Activated CD4-positive, alpha-beta T cell treated with anti-CD3 and anti-CD28 coated beads, Interleukin-2, amount 10 ng/mL, durations not matched to agents 7 days and 5 days (primary cell): Measurements from ENCODE around the gene COL23A1. TPM values are rescaled to one million over a fixed set of nuclear protein-coding genes. Genes with fewer than 3 reads are reported as not detected.
A peak's percentile ranks its signal among the peaks of the same experiment; 100 is the strongest.

Experiments
- CTCF ChIA-PET: fragments of 350-600 bp; sonication (Branson Sonifier 250); formaldehyde crosslinking; loops from one replicate; lab custom pipeline; 2021; ENCODE audit warnings: antibody characterized with exemption; lab: Charles Lee
- POLR2A ChIA-PET: fragments of 350-600 bp; sonication (Branson Sonifier 250); formaldehyde crosslinking; loops from one replicate; lab custom pipeline; 2021; ENCODE audit warnings: antibody characterized with exemption; lab: Charles Lee
- DNase-seq: peaks from one replicate; pipeline ENCODE4 v3.0.0-alpha.2; 2020
- H3K27ac Mint-ChIP-seq: one replicate; pipeline ENCODE4 v1.8.0; 2021; ENCODE audit warnings: mild to moderate bottlenecking, moderate library complexity, mixed read lengths
- H3K27me3 Mint-ChIP-seq: one replicate; pipeline ENCODE4 v1.8.0; 2021; ENCODE audit warnings: mixed read lengths
- H3K36me3 Mint-ChIP-seq: one replicate; pipeline ENCODE4 v1.8.0; 2021; ENCODE audit warnings: low read depth, mixed read lengths
- H3K4me1 Mint-ChIP-seq: one replicate; pipeline ENCODE4 v1.8.0; 2021; ENCODE audit warnings: mixed read lengths
- H3K4me3 Mint-ChIP-seq: one replicate; pipeline ENCODE4 v1.8.0; 2021; ENCODE audit warnings: mild to moderate bottlenecking, moderate library complexity, mixed read lengths
- H3K9me3 Mint-ChIP-seq: one replicate; pipeline ENCODE4 v1.8.0; 2021; ENCODE audit warnings: mixed read lengths
- total RNA-seq, 2 experiments: library from RNA; stranded (reverse); gene quantifications; one replicate each; pipeline ENCODE4 v1.2.3, GENCODE V29; 2021

The COL23A1 gene
- total RNA-seq, 2 experiments from 2014 or later: 0.27 TPM; not detected in 1

DNA sequence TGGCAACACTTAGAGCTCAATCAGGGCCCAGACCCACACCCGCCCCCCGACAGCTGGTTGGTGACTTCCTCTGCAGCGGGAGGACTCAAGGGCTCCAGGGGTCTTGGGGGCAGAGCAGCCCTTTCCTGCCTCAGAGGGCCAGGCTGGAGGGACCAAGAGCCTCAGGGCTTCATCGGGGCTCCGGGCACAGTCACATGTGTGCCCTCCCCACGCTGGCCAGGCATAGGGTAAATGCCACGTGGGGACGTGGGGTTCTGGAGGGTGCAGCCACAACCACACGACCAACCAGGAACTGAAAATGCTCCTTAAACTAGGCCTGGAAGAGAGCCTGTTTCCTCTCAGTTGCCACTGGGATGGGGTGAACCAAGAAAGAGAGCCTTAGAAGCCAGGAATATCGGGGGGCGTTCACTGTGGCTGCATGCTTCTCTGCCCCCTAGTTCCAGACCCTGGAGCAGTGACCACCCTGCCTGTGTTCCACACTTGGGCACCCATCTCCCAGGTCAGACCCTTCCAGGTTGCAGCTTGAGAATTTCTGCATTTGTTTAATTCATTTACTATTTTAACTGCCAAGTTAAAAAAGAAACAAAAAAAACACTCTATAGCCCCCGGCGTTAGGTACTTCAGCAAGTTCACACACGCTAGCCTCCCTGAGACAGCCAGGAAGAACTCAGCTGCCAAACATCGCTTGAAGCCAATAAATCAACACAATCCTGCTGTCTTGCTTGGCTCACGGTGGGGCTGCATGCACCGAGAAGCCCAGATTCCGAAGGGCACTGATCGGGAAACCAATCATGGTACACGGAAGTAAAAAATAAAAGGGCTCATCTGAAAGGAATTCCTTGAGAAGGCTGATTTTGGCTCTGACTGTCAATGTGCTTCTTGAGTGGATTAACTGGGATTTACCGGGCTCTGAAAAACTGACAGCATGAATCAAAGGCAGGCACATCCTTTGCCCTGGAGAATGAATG, 301.5 kb downstream of the COL23A1 start:
- Mint-ChIP-seq H3K4me3 (no peak overlapping the region), H3K27me3 (no peaks in the 10 kb centered on the region), H3K36me3 (no peaks in the 10 kb centered on the region), H3K27ac (no peak overlapping the region), H3K9me3 (peaks cover 5% of the 10 kb centered on the region), H3K4me1 (no peaks in the 10 kb centered on the region)
- no peak for DNase-seq
- ChIA-PET POLR2A (no interaction called here), CTCF (no interaction called here)

DNA sequence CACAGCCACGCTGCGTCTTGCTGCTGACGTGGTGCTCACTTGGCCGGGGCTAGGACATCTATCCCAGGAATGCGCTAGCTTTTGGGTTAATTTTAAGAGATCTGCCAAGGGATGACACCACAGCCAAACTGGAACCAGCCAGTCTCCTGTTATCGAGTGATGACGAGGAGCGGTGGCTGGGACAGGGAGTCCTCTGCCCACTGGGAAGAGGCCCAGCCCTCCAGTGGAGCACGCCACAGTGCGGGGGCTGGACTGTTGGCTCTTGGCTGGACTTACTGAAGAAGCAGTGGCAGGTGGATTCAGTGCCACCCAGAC, 302.4 kb downstream of the COL23A1 start:
- Mint-ChIP-seq H3K36me3 (no peaks in the 10 kb centered on the region), H3K27me3 (peaks cover 5% of the 10 kb centered on the region), H3K27ac (no peak overlapping the region), H3K4me3 (no peak overlapping the region), H3K9me3 (peaks cover 11% of the 10 kb centered on the region), H3K4me1 (no peaks in the 10 kb centered on the region)
- ChIA-PET POLR2A (no interaction called here), CTCF (no interaction called here)
- DNase-seq: no peak

DNA sequence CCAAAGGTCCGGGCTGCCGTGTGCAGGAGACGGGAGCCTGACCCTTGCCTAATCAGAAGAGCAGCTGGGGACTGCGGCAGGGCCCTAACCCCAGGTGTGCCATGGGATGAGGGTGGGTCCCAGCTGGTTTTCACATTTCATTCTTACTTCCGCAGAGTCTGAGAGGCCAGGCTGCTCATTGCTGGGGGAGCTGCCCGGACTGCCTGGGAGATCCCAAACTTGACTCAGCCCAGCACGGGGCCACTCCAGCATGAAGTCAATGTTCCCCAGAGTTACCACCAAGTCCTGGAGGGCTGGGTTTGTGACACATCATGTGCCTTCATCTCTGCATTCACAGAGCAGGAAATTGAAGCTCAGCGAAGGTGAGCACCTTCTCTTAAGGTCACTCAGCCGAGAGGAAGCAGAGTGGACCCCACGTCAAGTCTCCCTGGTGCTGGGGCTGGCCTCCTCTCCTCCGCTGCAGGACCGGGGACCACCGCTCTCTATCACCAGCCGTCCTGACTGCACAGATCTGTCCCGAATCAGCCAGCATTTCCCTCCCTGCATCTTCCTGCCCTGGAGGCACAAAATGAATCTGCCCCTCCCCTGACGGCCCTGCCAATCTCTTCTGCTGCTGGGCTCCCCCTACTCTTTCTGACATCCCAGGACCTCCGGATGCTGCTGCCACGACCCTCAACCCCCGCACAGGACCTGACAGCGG, 303.0 kb downstream of the COL23A1 start:
- no peak for DNase-seq
- H3K36me3 Mint-ChIP-seq: no peaks in the 10 kb centered on the region
- CTCF ChIA-PET: interaction anchor here (0.6 kb wide), 1 partner anchor 193 kb away, joined by 3 read pairs; no protein-coding TSS in a partner anchor
- POLR2A ChIA-PET: no interaction called here
- H3K27ac Mint-ChIP-seq: no peak overlapping the region
- peaks cover 5% of the 10 kb centered on the region for H3K27me3 Mint-ChIP-seq
- H3K4me1 Mint-ChIP-seq: no peaks in the 10 kb centered on the region
- peaks cover 11% of the 10 kb centered on the region for H3K9me3 Mint-ChIP-seq
- no peak overlapping the region for H3K4me3 Mint-ChIP-seq

DNA sequence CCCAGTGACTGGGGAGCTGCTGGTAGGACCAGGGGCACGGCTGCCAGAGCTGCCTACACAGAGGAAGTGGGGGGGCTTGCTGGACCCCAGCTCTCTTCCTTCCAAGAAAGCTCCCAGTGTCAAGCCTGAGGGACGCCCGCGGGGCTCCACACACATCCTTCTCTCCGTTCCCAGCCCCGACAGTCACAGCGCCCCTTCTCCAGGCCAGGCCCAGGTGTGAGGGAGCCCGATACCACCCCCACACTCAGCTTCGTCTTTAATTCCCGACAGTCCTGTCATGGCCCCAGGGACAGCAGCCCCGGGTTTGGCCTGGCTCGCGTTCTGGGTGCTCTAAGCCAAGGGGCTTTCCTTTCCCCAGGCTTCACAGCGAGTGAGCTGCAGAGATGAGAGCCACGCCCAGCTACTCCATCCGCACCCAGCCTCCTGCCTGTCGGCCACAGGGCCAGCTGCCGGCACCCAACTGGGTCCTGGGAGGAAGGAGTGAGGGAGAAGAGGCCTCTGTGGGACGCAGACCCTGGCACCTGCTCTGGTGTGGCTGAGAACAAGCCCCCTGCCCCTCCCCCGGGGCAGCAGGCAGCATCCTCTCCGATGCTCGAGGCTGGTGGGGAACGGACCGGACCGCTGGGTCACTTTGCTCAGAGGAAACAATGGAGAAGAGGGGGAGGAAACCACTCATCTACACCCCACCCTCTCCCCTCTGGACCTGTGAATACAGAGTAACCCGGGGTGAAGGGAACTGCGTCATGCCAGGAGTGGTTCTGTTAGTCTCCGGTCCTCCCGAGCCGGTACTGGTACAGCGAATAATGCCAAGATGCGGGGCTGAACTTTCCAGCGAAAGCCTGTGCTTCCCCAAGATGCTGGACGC, 303.7 kb downstream of the COL23A1 start:
- H3K4me3 Mint-ChIP-seq: no peak overlapping the region
- DNase-seq: no peak
- H3K36me3 Mint-ChIP-seq: no peaks in the 10 kb centered on the region
- H3K4me1 Mint-ChIP-seq: no peaks in the 10 kb centered on the region
- H3K9me3 Mint-ChIP-seq: peaks cover 11% of the 10 kb centered on the region
- H3K27me3 Mint-ChIP-seq: peaks cover 5% of the 10 kb centered on the region
- no peak overlapping the region for H3K27ac Mint-ChIP-seq
- ChIA-PET POLR2A (no interaction called here), CTCF (interaction anchor here (1.2 kb wide), 1 partner anchor 10 kb away, joined by 5 read pairs; no protein-coding TSS in a partner anchor)

DNA sequence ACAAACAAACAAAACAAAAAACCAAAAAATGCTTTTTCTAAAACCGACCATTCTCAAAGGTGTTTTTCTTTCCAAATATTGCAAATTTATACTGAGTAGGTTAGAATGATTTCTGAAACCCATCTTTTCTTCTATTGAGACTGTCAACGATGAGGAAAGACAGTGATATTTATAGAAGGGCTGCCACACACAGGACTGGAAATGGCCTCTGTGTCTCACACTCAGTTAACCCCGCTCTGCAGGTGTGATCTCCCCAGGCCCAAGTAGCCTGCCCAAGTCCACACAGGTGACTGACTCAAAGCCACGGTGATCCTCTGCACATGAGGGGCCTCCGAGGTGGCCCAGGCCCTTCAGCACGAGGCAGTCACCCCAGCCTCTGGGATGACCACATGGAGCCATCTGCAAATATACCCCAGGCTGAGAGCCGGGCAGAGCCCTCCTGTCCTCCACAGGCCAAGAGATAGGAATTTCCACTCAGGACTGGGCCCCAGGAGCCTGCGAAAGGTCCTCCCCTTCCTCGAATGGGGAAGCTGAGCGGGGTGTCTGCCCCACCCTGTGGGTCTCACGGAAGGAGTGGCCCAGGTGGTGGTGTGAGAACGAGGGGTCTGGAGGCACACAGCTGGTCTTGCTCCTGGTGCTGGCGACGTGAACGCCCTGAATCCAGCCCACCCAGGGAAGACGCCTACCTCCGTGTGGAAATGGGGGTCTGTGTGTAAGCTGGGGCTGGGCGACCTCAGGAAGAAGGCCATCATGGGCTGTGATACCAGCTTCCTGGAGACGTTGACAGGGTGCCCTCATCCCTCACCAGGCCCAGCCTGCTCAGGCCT, 304.6 kb downstream of the COL23A1 start:
- Mint-ChIP-seq H3K36me3 (no peaks in the 10 kb centered on the region), H3K27me3 (peaks cover 5% of the 10 kb centered on the region), H3K4me1 (no peaks in the 10 kb centered on the region), H3K9me3 (peaks cover 11% of the 10 kb centered on the region), H3K4me3 (no peak overlapping the region), H3K27ac (no peak overlapping the region)
- ChIA-PET POLR2A (no interaction called here), CTCF (interaction anchor here (1.2 to 1.5 kb wide), 2 partner anchors 9 to 13 kb away, joined by 4 to 5 read pairs; no protein-coding TSS in a partner anchor)
- no peak for DNase-seq

DNA sequence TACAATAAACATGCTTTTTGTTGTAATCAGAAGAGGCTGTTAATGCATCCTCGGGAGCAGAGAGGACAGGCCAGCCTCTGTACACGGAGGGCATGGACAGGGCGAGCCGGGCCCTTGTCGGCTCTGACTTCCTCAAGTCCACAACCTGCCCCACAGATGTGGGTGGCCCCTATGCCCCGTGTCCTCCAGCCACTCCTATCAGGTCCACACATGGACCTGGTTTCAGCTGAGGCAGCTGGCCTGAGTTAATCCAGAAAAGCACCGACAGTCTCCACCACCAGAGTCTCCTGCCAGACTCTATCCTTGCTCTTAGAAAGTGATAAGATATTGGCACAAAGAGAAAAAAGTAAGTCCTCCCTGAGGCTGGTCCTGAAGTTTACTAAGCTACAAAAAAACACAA, 305.2 kb downstream of the COL23A1 start:
- Mint-ChIP-seq H3K36me3 (no peaks in the 10 kb centered on the region), H3K4me1 (no peaks in the 10 kb centered on the region), H3K4me3 (no peak overlapping the region), H3K9me3 (peaks cover 11% of the 10 kb centered on the region), H3K27me3 (peaks cover 5% of the 10 kb centered on the region), H3K27ac (no peak overlapping the region)
- no peak for DNase-seq
- ChIA-PET POLR2A (no interaction called here), CTCF (interaction anchor here (1.5 kb wide), 1 partner anchor 13 kb away, joined by 4 read pairs; no protein-coding TSS in a partner anchor)

DNA sequence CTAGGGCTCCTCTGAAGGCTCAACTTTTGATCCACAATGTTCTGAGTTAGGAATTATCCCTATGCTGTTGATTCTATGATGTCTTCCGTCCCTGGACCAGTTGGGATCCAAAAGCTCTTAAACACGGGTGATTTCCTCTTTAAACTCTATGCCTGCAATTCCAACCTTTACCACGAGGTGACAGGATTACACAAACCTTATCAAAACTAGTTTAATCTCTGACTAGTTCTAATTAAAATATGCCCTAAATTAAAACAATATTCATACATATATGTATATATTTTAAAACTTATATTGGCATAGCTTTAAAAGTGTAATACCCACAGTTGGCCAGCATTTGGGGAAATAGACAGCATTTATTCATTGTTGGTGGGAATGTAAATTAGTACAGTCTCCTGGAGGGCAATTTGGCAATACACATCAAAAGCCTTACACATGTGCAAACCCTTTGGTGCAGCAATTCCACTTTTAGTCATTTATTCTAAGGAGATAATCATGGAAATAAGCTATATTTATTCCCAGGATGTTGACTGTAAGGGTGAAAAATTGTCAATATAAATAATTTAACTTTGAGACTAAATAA, 306.0 kb downstream of the COL23A1 start:
- Mint-ChIP-seq H3K4me3 (no peak overlapping the region), H3K27ac (no peak overlapping the region), H3K27me3 (peaks cover 9% of the 10 kb centered on the region), H3K4me1 (peaks cover 4% of the 10 kb centered on the region), H3K9me3 (peaks cover 11% of the 10 kb centered on the region), H3K36me3 (no peaks in the 10 kb centered on the region)
- ChIA-PET CTCF (interaction anchor here (1.5 kb wide), 1 partner anchor 12 kb away, joined by 4 read pairs; no protein-coding TSS in a partner anchor), POLR2A (no interaction called here)
- peak; percentile 22 for DNase-seq

DNA sequence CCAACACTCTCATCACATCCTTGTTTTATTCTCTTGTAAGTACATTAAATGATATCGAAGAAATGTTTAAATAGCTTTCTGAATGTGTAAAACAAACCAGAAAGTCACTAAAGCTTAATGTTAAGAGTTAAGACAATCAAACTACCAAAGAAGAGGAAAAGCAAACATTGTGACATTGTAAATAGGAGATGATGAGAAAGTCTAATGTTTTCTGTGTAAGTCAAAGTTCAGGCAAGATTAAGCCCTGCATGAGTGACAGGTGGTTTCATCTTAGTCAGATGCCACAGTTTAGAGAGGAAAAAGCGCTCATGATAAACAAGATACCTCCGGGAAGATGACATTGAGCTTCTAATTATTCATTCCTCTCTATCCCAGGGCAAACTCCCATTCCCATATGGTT, 306.7 kb downstream of the COL23A1 start:
- ChIA-PET CTCF (no interaction called here), POLR2A (no interaction called here)
- no peak for DNase-seq
- H3K9me3 Mint-ChIP-seq: peaks cover 11% of the 10 kb centered on the region
- peaks cover 9% of the 10 kb centered on the region for H3K27me3 Mint-ChIP-seq
- H3K36me3 Mint-ChIP-seq: no peaks in the 10 kb centered on the region
- no peak overlapping the region for H3K27ac Mint-ChIP-seq
- peaks cover 4% of the 10 kb centered on the region for H3K4me1 Mint-ChIP-seq
- no peak overlapping the region for H3K4me3 Mint-ChIP-seq

DNA sequence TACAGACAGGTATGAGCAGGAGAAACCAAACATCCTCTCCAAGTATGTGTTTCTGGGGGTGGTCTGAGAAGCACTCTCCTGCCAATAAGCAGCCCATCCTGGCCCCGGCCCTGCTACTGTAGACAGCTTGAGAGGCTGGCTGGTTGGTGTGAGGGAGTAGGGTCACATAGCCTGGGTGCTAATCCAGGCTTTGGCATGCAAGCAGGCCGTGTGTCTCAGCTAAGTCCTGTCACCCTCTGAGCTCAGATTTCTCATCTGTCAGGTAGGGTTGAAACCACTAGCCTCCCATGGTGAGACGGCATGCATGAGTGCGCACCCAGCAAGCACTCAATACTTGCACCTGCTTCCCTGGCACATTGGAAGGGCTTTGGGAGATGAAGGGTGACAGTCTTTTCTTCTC, 307.8 kb downstream of the COL23A1 start:
- H3K27ac Mint-ChIP-seq: no peak overlapping the region
- no peak overlapping the region for H3K4me3 Mint-ChIP-seq

DNA sequence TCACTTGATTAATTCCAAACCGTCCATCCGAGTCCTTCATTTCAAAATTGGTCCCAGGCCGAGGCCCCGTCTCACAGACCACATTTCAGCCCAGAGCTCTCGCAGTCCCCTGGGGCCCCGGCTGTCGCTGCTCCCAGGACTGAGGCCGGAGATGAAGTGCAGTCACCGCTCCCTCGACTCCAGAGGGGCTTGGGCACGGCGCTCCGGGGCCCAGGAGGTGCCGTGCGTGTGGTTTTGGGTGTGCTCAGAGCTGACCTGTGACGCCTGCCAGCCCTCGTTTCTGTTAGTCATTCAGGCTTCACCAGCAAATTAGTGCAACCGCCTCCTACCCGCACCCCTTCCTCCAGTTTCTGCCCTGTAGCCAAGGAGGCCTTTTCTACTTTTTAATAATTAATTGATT, 308.9 kb downstream of the COL23A1 start:
- Mint-ChIP-seq H3K9me3 (peaks cover 11% of the 10 kb centered on the region), H3K36me3 (no peaks in the 10 kb centered on the region), H3K4me1 (peaks cover 4% of the 10 kb centered on the region), H3K27me3 (peaks cover 13% of the 10 kb centered on the region), H3K4me3 (no peak overlapping the region), H3K27ac (no peak overlapping the region)
- ChIA-PET POLR2A (no interaction called here), CTCF (interaction anchor here (1.3 kb wide), 1 partner anchor 18 kb away, joined by 3 read pairs; no protein-coding TSS in a partner anchor)
- DNase-seq: no peak

More for the DNA sequence above, 307.8 kb downstream of the COL23A1 start:
- Mint-ChIP-seq H3K27me3 (peaks cover 12% of the 10 kb centered on the region), H3K9me3 (peaks cover 11% of the 10 kb centered on the region), H3K4me1 (peaks cover 4% of the 10 kb centered on the region), H3K36me3 (no peaks in the 10 kb centered on the region)
- ChIA-PET CTCF (no interaction called here), POLR2A (no interaction called here)
- no peak for DNase-seq

DNA sequence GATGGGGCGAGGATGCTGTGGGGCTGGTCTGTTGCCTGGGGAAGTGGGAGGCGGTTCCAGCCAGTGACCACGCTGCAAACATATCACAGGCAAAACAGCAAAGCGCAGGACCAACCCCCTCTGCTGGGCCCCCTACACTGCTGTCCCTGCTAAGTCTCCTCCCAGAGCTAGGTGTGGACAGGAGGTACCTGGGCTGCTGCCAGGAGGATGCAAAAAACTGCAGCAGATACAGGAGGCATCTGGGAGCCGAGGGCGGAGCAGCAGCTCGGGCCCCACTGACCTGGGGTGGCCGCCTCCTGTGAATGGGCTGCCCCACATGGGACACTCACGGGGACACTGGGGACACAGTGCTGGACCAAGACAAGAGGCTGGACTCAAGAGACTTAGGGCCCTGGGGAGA, 309.6 kb downstream of the COL23A1 start:
- Mint-ChIP-seq H3K4me3 (no peak overlapping the region), H3K9me3 (peaks cover 11% of the 10 kb centered on the region), H3K27ac (no peak overlapping the region), H3K4me1 (peaks cover 4% of the 10 kb centered on the region), H3K36me3 (no peaks in the 10 kb centered on the region), H3K27me3 (peaks cover 16% of the 10 kb centered on the region)
- DNase-seq: no peak
- POLR2A ChIA-PET: interaction anchor here (0.6 kb wide), 1 partner anchor 60 kb away, joined by 3 read pairs; no protein-coding TSS in a partner anchor
- CTCF ChIA-PET: interaction anchor here (1.2 to 1.3 kb wide), 2 partner anchors 15 to 17 kb away, joined by 3 to 4 read pairs; no protein-coding TSS in a partner anchor
